ENCODE measurements around the gene ZNF227.
"Not testable (repeated sequence)": the region's sequence is repeated elsewhere in the genome, so short reads cannot be mapped to it uniquely, and the experiment has no call there.

Gene ZNF227

GRCh38 chr19:44253392-44253791 is 41.1 kb downstream of the ZNF227 start:
- DNase-seq, result not testable (repeated sequence)

GRCh38 chr19:44254496-44254895 is 42.2 kb downstream of the ZNF227 start:
- no peak for DNase-seq

- no peak for DNase-seq
These were observed 43.5 kb downstream of the ZNF227 start for GRCh38 chr19:44255705-44256411.

GRCh38 chr19:44258136-44258535 is 45.8 kb downstream of the ZNF227 start:
- DNase-seq, result no peak

GRCh38 chr19:44258835-44259413 is 46.6 kb downstream of the ZNF227 start:
- DNase-seq, result no peak

- DNase-seq, result no peak
These were observed 48.0 kb downstream of the ZNF227 start for GRCh38 chr19:44260343-44260681.

- DNase-seq, result no peak
These were observed 48.5 kb downstream of the ZNF227 start for GRCh38 chr19:44260695-44261446.

- no peak for DNase-seq
These were observed 65.0 kb downstream of the ZNF227 start for GRCh38 chr19:44277331-44277730.

- no peak for DNase-seq
These were observed 65.9 kb downstream of the ZNF227 start for GRCh38 chr19:44278181-44278690.

GRCh38 chr19:44280916-44281315 is 68.6 kb downstream of the ZNF227 start:
- DNase-seq, result no peak

- DNase-seq, result no peak
These were observed 70.5 kb downstream of the ZNF227 start for GRCh38 chr19:44282846-44283245.

- no peak for DNase-seq
These were observed 72.6 kb downstream of the ZNF227 start for GRCh38 chr19:44284968-44285367.

All from CD4-positive, alpha-beta T cell treated with Interferon alpha-2 for 1 hour (primary cell).